Measurements from ENCODE around the gene SPAG6. TPM values are rescaled to one million over a fixed set of nuclear protein-coding genes. Genes with fewer than 3 reads are reported as not detected.

Gene SPAG6
- total and polyA plus RNA-seq, 9 of the 15 experiments (the other 6 are each of a cell fraction or from before 2014, with no cell fraction given), result 3.5 to 23.1 (median 11.8) TPM

DNA sequence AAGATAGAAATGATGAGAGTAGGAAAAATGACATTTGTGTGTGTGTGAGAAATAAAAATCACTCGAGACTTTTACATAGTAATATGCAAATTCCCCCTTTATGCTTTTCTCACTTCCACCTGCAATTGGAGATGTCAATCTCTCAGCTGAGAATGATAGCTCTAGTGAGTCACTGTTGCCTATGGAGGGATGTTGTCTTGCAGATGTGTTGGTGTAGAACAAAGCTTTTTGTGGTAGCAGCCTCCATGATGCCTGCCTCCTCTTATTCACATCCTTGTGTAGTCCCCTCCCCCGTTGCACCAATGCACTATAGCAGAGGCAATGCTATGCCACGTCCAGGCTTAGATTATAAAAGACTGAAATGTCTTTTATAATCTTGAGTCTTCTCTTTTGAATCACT is 33.8 kb downstream of the SPAG6 start:
- H3K9me1 ChIP-seq (ENCODE audit: control insufficient read depth, insufficient read depth, low read length), result no peaks in the 10 kb centered on the region
- H3K27me3 ChIP-seq (ENCODE audit: control insufficient read depth in 2 of 2, insufficient read depth in 2 of 2, low read length in 2 of 2), result no peaks in the 10 kb centered on the region
- intact Hi-C loops (cut with micrococcal nuclease) (no loop called here), in situ Hi-C loops (cut with MboI) (no loop called here)
- H3K36me3 ChIP-seq (ENCODE audit: control insufficient read depth, insufficient read depth, low read length), result no peaks in the 10 kb centered on the region
- no TSS peak for BruUV-seq (replicated peaks)
- no peaks in the 10 kb centered on the region for H3K79me2 ChIP-seq (ENCODE audit: control insufficient read depth, insufficient read depth, low read length)
- DNase-seq (ENCODE audit: extremely low read depth in 1 of 4, low spot score in 3 of 4), result no peak
- no peak for ATAC-seq
- peaks cover 0 to 14% of the 10 kb centered on the region in 2 experiments; a peak in 2 of 5 replicates for H3K4me1 ChIP-seq (replicated peaks in 1 of 2; ENCODE audit: control insufficient read depth in 2 of 2, insufficient read depth in 2 of 2, low read length in 2 of 2)
- CTCF ChIA-PET (ENCODE audit: low intra/inter-chr PET ratio), result no interaction called here
- FAIRE-seq, result no peak
- no peak overlapping the region for H3K27ac ChIP-seq (ENCODE audit: extremely low read depth, low read depth, low read length)
- H3K9ac ChIP-seq (ENCODE audit: insufficient read depth in 1 of 2, low read depth in 2 of 2, low read length in 2 of 2), result no peak overlapping the region
- POLR2A ChIA-PET, result interaction anchor here (0.5 to 2.2 kb wide), 3 partner anchors 9 to 38 kb away, joined by 4 to 6 read pairs (median 4); no protein-coding TSS in a partner anchor
- WGBS (ENCODE audit: insufficient coverage, low coverage, missing lambda C conversion rate), result 47% methylated on average over 3 of the region's 3 CpGs
- no peak overlapping the region for H3K4me2 ChIP-seq (ENCODE audit: insufficient read depth, low read length)
- H2AFZ ChIP-seq (ENCODE audit: low read depth, low read length), result peak overlapping the region; percentile 51; the same call in 1 of the 2 replicates
- no peaks in the 10 kb centered on the region for H3K9me3 ChIP-seq (replicated peaks; ENCODE audit: control insufficient read depth, insufficient read depth, low read depth, low read length)
- no peaks in the 10 kb centered on the region for H4K20me1 ChIP-seq (replicated peaks; ENCODE audit: control insufficient read depth, insufficient read depth, low read length)
- H3K4me3 ChIP-seq, result no peak overlapping the region
- TF ChIP-seq, protein P1, sequence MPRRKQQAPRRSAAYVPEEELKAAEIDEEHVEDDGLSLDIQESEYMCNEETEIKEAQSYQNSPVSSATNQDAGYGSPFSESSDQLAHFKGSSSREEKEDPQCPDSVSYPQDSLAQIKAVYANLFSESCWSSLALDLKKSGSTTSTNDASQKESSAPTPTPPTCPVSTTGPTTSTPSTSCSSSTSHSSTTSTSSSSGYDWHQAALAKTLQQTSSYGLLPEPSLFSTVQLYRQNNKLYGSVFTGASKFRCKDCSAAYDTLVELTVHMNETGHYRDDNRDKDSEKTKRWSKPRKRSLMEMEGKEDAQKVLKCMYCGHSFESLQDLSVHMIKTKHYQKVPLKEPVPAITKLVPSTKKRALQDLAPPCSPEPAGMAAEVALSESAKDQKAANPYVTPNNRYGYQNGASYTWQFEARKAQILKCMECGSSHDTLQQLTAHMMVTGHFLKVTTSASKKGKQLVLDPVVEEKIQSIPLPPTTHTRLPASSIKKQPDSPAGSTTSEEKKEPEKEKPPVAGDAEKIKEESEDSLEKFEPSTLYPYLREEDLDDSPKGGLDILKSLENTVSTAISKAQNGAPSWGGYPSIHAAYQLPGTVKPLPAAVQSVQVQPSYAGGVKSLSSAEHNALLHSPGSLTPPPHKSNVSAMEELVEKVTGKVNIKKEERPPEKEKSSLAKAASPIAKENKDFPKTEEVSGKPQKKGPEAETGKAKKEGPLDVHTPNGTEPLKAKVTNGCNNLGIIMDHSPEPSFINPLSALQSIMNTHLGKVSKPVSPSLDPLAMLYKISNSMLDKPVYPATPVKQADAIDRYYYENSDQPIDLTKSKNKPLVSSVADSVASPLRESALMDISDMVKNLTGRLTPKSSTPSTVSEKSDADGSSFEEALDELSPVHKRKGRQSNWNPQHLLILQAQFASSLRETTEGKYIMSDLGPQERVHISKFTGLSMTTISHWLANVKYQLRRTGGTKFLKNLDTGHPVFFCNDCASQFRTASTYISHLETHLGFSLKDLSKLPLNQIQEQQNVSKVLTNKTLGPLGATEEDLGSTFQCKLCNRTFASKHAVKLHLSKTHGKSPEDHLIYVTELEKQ (CRISPR knock-in tag; IDR thresholded peaks at IDR 0.05), result no peak
- TF ChIP-seq GTF2E2 (tag; IDR thresholded peaks at IDR 0.05), result no peak
- TF ChIP-seq JUND (IDR thresholded peaks at IDR 0.05; ENCODE audit: borderline replicate concordance, low read depth, low read length), result peak; percentile 29; the same call in 1 of the 2 replicates
- TF ChIP-seq JUND (tag; IDR thresholded peaks at IDR 0.05; ENCODE audit: borderline replicate concordance, low read depth, low read length), result no peak
- TF ChIP-seq, protein P2, sequence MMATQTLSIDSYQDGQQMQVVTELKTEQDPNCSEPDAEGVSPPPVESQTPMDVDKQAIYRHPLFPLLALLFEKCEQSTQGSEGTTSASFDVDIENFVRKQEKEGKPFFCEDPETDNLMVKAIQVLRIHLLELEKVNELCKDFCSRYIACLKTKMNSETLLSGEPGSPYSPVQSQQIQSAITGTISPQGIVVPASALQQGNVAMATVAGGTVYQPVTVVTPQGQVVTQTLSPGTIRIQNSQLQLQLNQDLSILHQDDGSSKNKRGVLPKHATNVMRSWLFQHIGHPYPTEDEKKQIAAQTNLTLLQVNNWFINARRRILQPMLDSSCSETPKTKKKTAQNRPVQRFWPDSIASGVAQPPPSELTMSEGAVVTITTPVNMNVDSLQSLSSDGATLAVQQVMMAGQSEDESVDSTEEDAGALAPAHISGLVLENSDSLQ (IDR thresholded peaks at IDR 0.05), result peak; percentile 26; the same call in 1 of the 2 replicates
- TF ChIP-seq FIP1L1 (IDR thresholded peaks at IDR 0.05; ENCODE audit: low read depth, low read length, poor library complexity, severe bottlenecking), result no peak
- TF ChIP-seq CTBP1 (IDR thresholded peaks at IDR 0.05; ENCODE audit: borderline replicate concordance), result 0 out of 2 replicates have a peak, but pooled peaks have one; percentile 18
- TF ChIP-seq MEIS2 (IDR thresholded peaks at IDR 0.05; ENCODE audit: partially characterized antibody), result peak; percentile 18
- TF ChIP-seq FOSL1 (tag; conservative IDR thresholded peaks at IDR 0.05), result peak; percentile 58; the same call in 1 of the 2 replicates
- TF ChIP-seq U2AF1 (optimal IDR thresholded peaks at IDR 0.05; ENCODE audit: low read depth, low read length), result no peak
- no peak for TF ChIP-seq POLR2AphosphoS5 (IDR thresholded peaks at IDR 0.05; ENCODE audit: control insufficient read depth, insufficient read depth, low read depth, low read length)
- TF ChIP-seq, protein P3, sequence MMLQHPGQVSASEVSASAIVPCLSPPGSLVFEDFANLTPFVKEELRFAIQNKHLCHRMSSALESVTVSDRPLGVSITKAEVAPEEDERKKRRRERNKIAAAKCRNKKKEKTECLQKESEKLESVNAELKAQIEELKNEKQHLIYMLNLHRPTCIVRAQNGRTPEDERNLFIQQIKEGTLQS (IDR thresholded peaks at IDR 0.05), result 0 out of 2 replicates have a peak, but pooled peaks have one; percentile 20
- TF ChIP-seq, protein P3 (CRISPR knock-in tag; conservative IDR thresholded peaks at IDR 0.05), result no peak
- TF ChIP-seq ZNF165 (CRISPR knock-in tag; IDR thresholded peaks at IDR 0.05; ENCODE audit: borderline replicate concordance), result no peak
- TF ChIP-seq TAF15 (IDR thresholded peaks at IDR 0.05; ENCODE audit: low read depth, low read length), result no peak
- TF ChIP-seq TGIF2 (CRISPR knock-in tag; IDR thresholded peaks at IDR 0.05), result no peak
- TF ChIP-seq ETV5 (CRISPR knock-in tag; IDR thresholded peaks at IDR 0.05; ENCODE audit: low read depth), result no peak
